SK-N-SH treated with all-trans-retinoic acid at 6 μM for 48 hours (cell line): ENCODE data around the gene TBC1D22B.
"Not testable (repeated sequence)": the region's sequence is repeated elsewhere in the genome, so short reads cannot be mapped to it uniquely, and the experiment has no call there.

Source experiments
- ATAC-seq: fragments of 200-7000 bp; cut with Tn5 transposase; 3 replicates; pipeline ENCODE4 v1.9.1; 2020; ENCODE audit warnings: mild to moderate bottlenecking, moderate library complexity
- ARNTL ChIP-seq: fragments of 450-650 bp; formaldehyde crosslinking; IDR thresholded peaks from 2 replicates; pipeline ENCODE4 v1.5.0; 2020; ENCODE audit warnings: low read depth, mild to moderate bottlenecking, moderate library complexity, borderline replicate concordance
- CSDC2 ChIP-seq: fragments of 250-450 bp; sonication (Bioruptor Pico); IDR thresholded peaks from 2 replicates; pipeline ENCODE4 v1.5.0; 2020; ENCODE audit warnings: mild to moderate bottlenecking, moderate library complexity
- ESRRG ChIP-seq: fragments of 250-450 bp; sonication (Bioruptor Pico); IDR thresholded peaks from 2 replicates; pipeline ENCODE4 v1.6.1; 2021; ENCODE audit warnings: mild to moderate bottlenecking
- OSR1 ChIP-seq: fragments of 250-450 bp; sonication (Bioruptor Pico); IDR thresholded peaks from 2 replicates; pipeline ENCODE4 v1.8.0; 2022; ENCODE audit warnings: moderate library complexity, mild to moderate bottlenecking, inconsistent platforms
- PPARA ChIP-seq: fragments of 250-450 bp; sonication (Bioruptor Pico); IDR thresholded peaks from 2 replicates; pipeline ENCODE4 v1.5.0; 2020; ENCODE audit warnings: mild to moderate bottlenecking, borderline replicate concordance
- RARB ChIP-seq: fragments of 250-450 bp; sonication (Bioruptor Pico); IDR thresholded peaks from 2 replicates; pipeline ENCODE4 v1.8.0; 2021; ENCODE audit warnings: mild to moderate bottlenecking, moderate library complexity
- SNAI2 ChIP-seq: fragments of 250-450 bp; sonication (Bioruptor Pico); IDR thresholded peaks from 2 replicates; pipeline ENCODE4 v1.5.0; 2020; ENCODE audit warnings: mild to moderate bottlenecking, moderate library complexity
- TCF4 ChIP-seq: fragments of 250-450 bp; sonication (Bioruptor Pico); IDR thresholded peaks from 2 replicates; pipeline ENCODE4 v1.8.0; 2021; ENCODE audit warnings: mild to moderate bottlenecking, moderate library complexity, borderline replicate concordance
- TOX ChIP-seq: fragments of 250-450 bp; sonication (Bioruptor Pico); IDR thresholded peaks from 2 replicates; pipeline ENCODE4 v1.8.0; 2021; ENCODE audit warnings: mild to moderate bottlenecking, moderate library complexity, borderline replicate concordance
- ZC3H10 ChIP-seq: fragments of 250-450 bp; sonication (Bioruptor Pico); IDR thresholded peaks from 2 replicates; pipeline ENCODE4 v1.5.1; 2021; ENCODE audit warnings: mild to moderate bottlenecking, moderate library complexity
- ZFP3 ChIP-seq: fragments of 250-450 bp; sonication (Bioruptor Pico); IDR thresholded peaks from 2 replicates; pipeline ENCODE4 v1.5.0; 2020; ENCODE audit warnings: mild to moderate bottlenecking, moderate library complexity
- ZFP30 ChIP-seq: fragments of 450-650 bp; formaldehyde crosslinking; IDR thresholded peaks from 2 replicates; pipeline ENCODE4 v1.5.0; 2022; ENCODE audit warnings: mild to moderate bottlenecking, moderate library complexity
- ZNF565 ChIP-seq: fragments of 450-650 bp; formaldehyde crosslinking; conservative IDR thresholded peaks from 2 replicates; pipeline ENCODE4 v1.5.0; 2020; ENCODE audit warnings: low read depth, mild to moderate bottlenecking, moderate library complexity
- ZNF70 ChIP-seq: fragments of 450-650 bp; formaldehyde crosslinking; IDR thresholded peaks from 2 replicates; pipeline ENCODE4 v1.5.0; 2020; ENCODE audit warnings: mild to moderate bottlenecking, moderate library complexity
- ZNF8 ChIP-seq: fragments of 450-650 bp; formaldehyde crosslinking; IDR thresholded peaks from 2 replicates; pipeline ENCODE4 v1.5.0; 2020; ENCODE audit warnings: mild to moderate bottlenecking, moderate library complexity
- TF ChIP-seq, protein P1 (sequence below): fragments of 250-450 bp; sonication (Bioruptor Pico); IDR thresholded peaks from 2 replicates; pipeline ENCODE4 v1.5.1; 2020; ENCODE audit warnings: low read depth, mild to moderate bottlenecking, moderate library complexity
- TF ChIP-seq, protein P2 (sequence below): fragments of 250-450 bp; sonication (Bioruptor Pico); IDR thresholded peaks from 2 replicates; pipeline ENCODE4 v1.5.0; 2020; ENCODE audit warnings: mild to moderate bottlenecking, moderate library complexity
- TF ChIP-seq, protein P3 (sequence below): fragments of 250-450 bp; sonication (Bioruptor Pico); IDR thresholded peaks from 2 replicates; pipeline ENCODE4 v1.8.0; 2021; ENCODE audit warnings: low read depth, mild to moderate bottlenecking, moderate library complexity, borderline replicate concordance
- TF ChIP-seq, protein P4 (sequence below): fragments of 250-450 bp; sonication (Bioruptor Pico); IDR thresholded peaks from 2 replicates; pipeline ENCODE4 v1.5.1; 2021; ENCODE audit warnings: mild to moderate bottlenecking, moderate library complexity

Gene TBC1D22B

DNA sequence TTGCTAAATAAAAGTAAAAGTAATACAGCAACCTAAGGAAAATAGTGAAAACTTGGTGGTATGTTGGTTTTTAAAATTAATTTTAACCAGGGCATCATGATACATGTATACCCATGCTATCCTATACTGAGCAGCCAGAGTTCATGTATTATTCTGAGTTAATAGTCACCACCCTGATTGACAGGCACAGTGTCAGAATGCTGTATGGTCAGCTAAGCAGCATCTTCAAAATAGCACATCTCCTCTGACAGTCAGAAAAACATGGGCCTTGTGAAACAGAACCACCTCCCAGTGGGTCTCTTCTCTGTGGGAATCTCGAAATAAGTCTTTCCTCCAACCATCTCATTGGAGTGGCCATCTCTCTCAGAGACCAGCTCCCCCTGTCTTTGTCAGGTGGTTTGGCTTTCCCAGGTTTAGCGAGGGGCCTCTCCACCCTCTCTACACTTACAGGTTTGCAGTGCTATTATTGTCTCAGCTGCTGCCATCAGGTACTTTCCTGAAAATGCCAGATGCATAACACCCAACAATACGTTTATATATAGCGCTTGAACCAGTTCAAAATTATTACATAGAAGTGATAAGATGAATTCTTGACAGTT lies 49.2 kb downstream of the TBC1D22B start (continued):
- TF ChIP-seq, protein P1, sequence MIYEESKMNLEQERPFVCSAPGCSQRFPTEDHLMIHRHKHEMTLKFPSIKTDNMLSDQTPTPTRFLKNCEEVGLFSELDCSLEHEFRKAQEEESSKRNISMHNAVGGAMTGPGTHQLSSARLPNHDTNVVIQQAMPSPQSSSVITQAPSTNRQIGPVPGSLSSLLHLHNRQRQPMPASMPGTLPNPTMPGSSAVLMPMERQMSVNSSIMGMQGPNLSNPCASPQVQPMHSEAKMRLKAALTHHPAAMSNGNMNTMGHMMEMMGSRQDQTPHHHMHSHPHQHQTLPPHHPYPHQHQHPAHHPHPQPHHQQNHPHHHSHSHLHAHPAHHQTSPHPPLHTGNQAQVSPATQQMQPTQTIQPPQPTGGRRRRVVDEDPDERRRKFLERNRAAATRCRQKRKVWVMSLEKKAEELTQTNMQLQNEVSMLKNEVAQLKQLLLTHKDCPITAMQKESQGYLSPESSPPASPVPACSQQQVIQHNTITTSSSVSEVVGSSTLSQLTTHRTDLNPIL (CRISPR knock-in tag): no peak
- TF ChIP-seq ZNF70 (no peak), RARB (CRISPR knock-in tag) (no peak), OSR1 (CRISPR knock-in tag) (no peak)
- TF ChIP-seq, protein P2, sequence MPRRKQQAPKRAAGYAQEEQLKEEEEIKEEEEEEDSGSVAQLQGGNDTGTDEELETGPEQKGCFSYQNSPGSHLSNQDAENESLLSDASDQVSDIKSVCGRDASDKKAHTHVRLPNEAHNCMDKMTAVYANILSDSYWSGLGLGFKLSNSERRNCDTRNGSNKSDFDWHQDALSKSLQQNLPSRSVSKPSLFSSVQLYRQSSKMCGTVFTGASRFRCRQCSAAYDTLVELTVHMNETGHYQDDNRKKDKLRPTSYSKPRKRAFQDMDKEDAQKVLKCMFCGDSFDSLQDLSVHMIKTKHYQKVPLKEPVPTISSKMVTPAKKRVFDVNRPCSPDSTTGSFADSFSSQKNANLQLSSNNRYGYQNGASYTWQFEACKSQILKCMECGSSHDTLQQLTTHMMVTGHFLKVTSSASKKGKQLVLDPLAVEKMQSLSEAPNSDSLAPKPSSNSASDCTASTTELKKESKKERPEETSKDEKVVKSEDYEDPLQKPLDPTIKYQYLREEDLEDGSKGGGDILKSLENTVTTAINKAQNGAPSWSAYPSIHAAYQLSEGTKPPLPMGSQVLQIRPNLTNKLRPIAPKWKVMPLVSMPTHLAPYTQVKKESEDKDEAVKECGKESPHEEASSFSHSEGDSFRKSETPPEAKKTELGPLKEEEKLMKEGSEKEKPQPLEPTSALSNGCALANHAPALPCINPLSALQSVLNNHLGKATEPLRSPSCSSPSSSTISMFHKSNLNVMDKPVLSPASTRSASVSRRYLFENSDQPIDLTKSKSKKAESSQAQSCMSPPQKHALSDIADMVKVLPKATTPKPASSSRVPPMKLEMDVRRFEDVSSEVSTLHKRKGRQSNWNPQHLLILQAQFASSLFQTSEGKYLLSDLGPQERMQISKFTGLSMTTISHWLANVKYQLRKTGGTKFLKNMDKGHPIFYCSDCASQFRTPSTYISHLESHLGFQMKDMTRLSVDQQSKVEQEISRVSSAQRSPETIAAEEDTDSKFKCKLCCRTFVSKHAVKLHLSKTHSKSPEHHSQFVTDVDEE (CRISPR knock-in tag): no peak

DNA sequence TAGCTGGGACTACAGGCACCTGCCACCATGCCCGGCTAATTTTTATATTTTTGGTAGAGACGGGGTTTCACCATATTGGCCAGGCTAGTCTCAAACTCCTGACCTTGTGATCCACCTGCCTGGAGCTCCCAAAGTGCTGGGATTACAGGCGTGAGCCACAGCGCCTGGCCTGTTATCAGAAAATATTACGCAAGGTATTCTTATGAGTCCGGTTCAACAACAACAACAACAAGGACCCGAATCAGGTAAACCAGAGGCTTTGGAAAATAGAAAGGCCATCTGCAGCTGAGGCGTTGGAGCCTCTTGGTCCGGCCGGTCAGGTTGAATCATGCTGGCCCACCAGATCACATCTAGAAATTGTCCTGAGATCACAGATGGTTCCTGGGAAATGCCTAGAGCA lies 49.9 kb downstream of the TBC1D22B start:
- ATAC-seq: not testable (repeated sequence)

DNA sequence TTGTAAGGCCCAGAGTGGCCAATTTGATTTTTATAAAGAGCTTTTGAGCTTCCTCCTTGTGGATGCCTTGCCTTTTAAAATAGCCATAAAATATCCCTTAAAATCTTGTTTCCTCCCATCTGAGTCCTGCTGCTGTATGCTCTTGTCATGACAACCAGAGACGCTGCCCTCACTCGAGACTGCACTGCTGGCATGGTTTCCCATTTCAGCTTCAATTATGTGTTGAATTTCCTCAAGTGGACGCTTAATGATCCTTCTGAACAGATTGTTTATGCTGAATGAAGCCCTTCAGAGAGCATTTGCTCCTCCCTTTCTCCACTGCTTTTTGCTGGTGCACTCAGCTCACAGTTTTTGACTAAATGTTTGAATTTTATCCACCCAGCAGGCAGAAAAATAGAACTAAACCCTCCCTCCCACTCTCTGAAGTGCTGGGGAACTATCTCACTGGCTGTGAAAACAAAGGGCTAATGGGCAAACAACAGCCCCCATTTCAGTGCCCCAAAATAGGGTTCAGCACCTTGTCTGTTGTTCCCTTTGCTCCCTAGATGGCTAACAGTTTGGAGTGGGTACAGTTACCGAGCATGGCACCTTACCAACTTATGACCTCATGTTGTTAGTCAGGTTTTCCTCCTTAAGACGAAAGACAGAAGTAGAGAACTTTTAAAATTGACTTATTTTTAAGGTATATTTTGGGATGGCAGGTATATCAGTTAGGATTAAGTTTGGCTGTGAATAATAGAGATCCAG lies 50.7 kb downstream of the TBC1D22B start:
- ATAC-seq: peak; percentile 76
- no peak for TF ChIP-seq ZC3H10 (CRISPR knock-in tag)
- TF ChIP-seq CSDC2: no peak
- TF ChIP-seq TCF4 (CRISPR knock-in tag): no peak
- TF ChIP-seq ZNF565 (CRISPR knock-in tag): no peak

DNA sequence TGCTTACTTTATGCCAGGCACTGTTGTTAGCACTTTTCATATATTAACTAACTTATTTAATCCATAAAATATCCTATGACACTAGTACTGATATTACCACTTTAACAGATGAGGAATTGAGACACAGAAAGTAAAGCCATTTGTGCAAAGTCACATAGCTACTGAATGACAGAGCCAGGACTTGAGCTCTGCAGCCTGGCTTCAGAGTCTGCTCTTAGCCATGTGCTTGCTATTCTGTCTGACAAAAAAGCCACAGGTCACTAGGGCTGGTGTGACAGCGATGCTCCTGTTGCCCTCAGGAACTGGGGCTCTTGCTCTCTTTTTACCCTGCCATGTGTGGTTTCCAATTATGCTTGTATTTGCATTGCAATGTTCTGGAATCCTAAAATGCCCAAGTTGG lies 51.5 kb downstream of the TBC1D22B start:
- TF ChIP-seq ZFP3 (CRISPR knock-in tag): no peak
- TF ChIP-seq, protein P1 (CRISPR knock-in tag): no peak
- no peak for TF ChIP-seq CSDC2
- no peak for TF ChIP-seq ZFP30 (CRISPR knock-in tag)
- TF ChIP-seq, protein P3, sequence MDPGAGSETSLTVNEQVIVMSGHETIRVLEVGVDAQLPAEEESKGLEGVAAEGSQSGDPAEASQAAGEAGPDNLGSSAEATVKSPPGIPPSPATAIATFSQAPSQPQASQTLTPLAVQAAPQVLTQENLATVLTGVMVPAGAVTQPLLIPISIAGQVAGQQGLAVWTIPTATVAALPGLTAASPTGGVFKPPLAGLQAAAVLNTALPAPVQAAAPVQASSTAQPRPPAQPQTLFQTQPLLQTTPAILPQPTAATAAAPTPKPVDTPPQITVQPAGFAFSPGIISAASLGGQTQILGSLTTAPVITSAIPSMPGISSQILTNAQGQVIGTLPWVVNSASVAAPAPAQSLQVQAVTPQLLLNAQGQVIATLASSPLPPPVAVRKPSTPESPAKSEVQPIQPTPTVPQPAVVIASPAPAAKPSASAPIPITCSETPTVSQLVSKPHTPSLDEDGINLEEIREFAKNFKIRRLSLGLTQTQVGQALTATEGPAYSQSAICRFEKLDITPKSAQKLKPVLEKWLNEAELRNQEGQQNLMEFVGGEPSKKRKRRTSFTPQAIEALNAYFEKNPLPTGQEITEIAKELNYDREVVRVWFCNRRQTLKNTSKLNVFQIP (CRISPR knock-in tag): no peak
- no peak for TF ChIP-seq PPARA (CRISPR knock-in tag)
- TF ChIP-seq TOX (CRISPR knock-in tag): no peak
- no peak for TF ChIP-seq ESRRG (CRISPR knock-in tag)
- no peak for TF ChIP-seq ZNF565 (CRISPR knock-in tag)
- TF ChIP-seq OSR1 (CRISPR knock-in tag): no peak
- TF ChIP-seq, protein P2 (CRISPR knock-in tag): no peak
- TF ChIP-seq SNAI2 (CRISPR knock-in tag): no peak
- TF ChIP-seq ZNF8: no peak
- TF ChIP-seq ARNTL: no peak
- no peak for TF ChIP-seq RARB (CRISPR knock-in tag)
- no peak for TF ChIP-seq ZC3H10 (CRISPR knock-in tag)
- TF ChIP-seq, protein P4, sequence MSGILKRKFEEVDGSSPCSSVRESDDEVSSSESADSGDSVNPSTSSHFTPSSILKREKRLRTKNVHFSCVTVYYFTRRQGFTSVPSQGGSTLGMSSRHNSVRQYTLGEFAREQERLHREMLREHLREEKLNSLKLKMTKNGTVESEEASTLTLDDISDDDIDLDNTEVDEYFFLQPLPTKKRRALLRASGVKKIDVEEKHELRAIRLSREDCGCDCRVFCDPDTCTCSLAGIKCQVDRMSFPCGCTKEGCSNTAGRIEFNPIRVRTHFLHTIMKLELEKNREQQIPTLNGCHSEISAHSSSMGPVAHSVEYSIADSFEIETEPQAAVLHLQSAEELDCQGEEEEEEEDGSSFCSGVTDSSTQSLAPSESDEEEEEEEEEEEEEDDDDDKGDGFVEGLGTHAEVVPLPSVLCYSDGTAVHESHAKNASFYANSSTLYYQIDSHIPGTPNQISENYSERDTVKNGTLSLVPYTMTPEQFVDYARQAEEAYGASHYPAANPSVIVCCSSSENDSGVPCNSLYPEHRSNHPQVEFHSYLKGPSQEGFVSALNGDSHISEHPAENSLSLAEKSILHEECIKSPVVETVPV: no peak
- TF ChIP-seq, all 23 proteins: peak for 0
- no peak for ATAC-seq
